H9 (cell line): Measurements from ENCODE around the gene GRHPR. TPM values are rescaled to one million over a fixed set of nuclear protein-coding genes. Genes with fewer than 3 reads are reported as not detected.

Source experiments
- DNase-seq: peaks from one replicate; pipeline ENCODE4 v3.0.0-alpha.2; 2017
- H2AFZ ChIP-seq: one replicate; pipeline ENCODE4 v1.6.1; 2013; ENCODE audit warnings: mild to moderate bottlenecking, low read length, control low read depth, moderate library complexity
- H2AK5ac ChIP-seq: 2 replicates; pipeline ENCODE4 v1.6.1; 2013; ENCODE audit warnings: low read length, control low read depth, mixed read lengths; ENCODE audit not compliant: insufficient read length
- H2BK120ac ChIP-seq: one replicate; pipeline ENCODE4 v1.6.1; 2013; ENCODE audit warnings: low read depth, mild to moderate bottlenecking, low read length, control low read depth, inconsistent platforms; ENCODE audit not compliant: poor library complexity, severe bottlenecking
- H2BK12ac ChIP-seq: 2 replicates; pipeline ENCODE4 v1.6.1; 2013; ENCODE audit warnings: low read length, control low read depth, mixed read lengths, low read depth; ENCODE audit not compliant: insufficient read length
- H2BK15ac ChIP-seq: 2 replicates; pipeline ENCODE4 v1.6.1; 2013; ENCODE audit warnings: low read depth, low read length, control low read depth
- H2BK20ac ChIP-seq: one replicate; pipeline ENCODE4 v1.6.1; 2013; ENCODE audit warnings: low read depth, mild to moderate bottlenecking, low read length, control low read depth, inconsistent platforms; ENCODE audit not compliant: poor library complexity, severe bottlenecking
- H2BK5ac ChIP-seq: 2 replicates; pipeline ENCODE4 v1.6.1; 2013; ENCODE audit warnings: low read length, control low read depth, mixed read lengths; ENCODE audit not compliant: insufficient read length
- H3K14ac ChIP-seq: 2 replicates; pipeline ENCODE4 v1.6.1; 2013; ENCODE audit warnings: low read length, control low read depth; ENCODE audit not compliant: insufficient read depth
- H3K18ac ChIP-seq: 2 replicates; pipeline ENCODE4 v1.6.1; 2013; ENCODE audit warnings: low read depth, mild to moderate bottlenecking, mixed read lengths, low read length, control low read depth; ENCODE audit not compliant: insufficient read length
- H3K23ac ChIP-seq: 2 replicates; pipeline ENCODE4 v1.6.1; 2013; ENCODE audit warnings: low read length, control low read depth, mixed read lengths, low read depth; ENCODE audit not compliant: insufficient read length
- H3K23me2 ChIP-seq: 2 replicates; pipeline ENCODE4 v1.6.1; 2013; ENCODE audit warnings: low read depth, mild to moderate bottlenecking, mixed read lengths, low read length, control low read depth; ENCODE audit not compliant: insufficient read length, poor library complexity, severe bottlenecking
- H3K27ac ChIP-seq: 2 replicates; pipeline ENCODE4 v1.5.1; 2013; ENCODE audit warnings: low read length, control low read depth, mixed read lengths, low read depth; ENCODE audit not compliant: insufficient read length
- H3K27me3 ChIP-seq: 2 replicates; pipeline ENCODE4 v1.6.1; 2013; ENCODE audit warnings: low read length, control low read depth, inconsistent platforms; ENCODE audit not compliant: insufficient read depth
- H3K4ac ChIP-seq: 2 replicates; pipeline ENCODE4 v1.6.1; 2013; ENCODE audit warnings: low read depth, mild to moderate bottlenecking, control low read depth, inconsistent platforms, low read length, moderate library complexity
- H3K4me1 ChIP-seq: 2 replicates; pipeline ENCODE4 v1.6.1; 2013; ENCODE audit warnings: low read length, control low read depth, inconsistent platforms; ENCODE audit not compliant: insufficient read depth
- H3K4me2 ChIP-seq: 2 replicates; pipeline ENCODE4 v1.6.1; 2013; ENCODE audit warnings: low read length, control low read depth, mixed read lengths; ENCODE audit not compliant: insufficient read length, insufficient read depth
- H3K56ac ChIP-seq: 2 replicates; pipeline ENCODE4 v1.6.1; 2013; ENCODE audit warnings: low read depth, mild to moderate bottlenecking, mixed read lengths, low read length, control low read depth; ENCODE audit not compliant: insufficient read length
- H3K79me1 ChIP-seq: 2 replicates; pipeline ENCODE4 v1.6.1; 2013; ENCODE audit warnings: low read depth, mild to moderate bottlenecking, moderate library complexity, low read length, control low read depth, inconsistent platforms; ENCODE audit not compliant: insufficient read depth, poor library complexity, severe bottlenecking
- H3K79me2 ChIP-seq: 2 replicates; pipeline ENCODE4 v1.6.1; 2013; ENCODE audit warnings: low read length, control low read depth, inconsistent platforms; ENCODE audit not compliant: insufficient read depth
- H3K9ac ChIP-seq: 2 replicates; pipeline ENCODE4 v1.6.1; 2013; ENCODE audit warnings: low read length, control low read depth, mixed read lengths; ENCODE audit not compliant: insufficient read length; ENCODE audit errors: extremely low read depth
- H3K9me3 ChIP-seq: one replicate; pipeline ENCODE4 v1.6.1; 2013; ENCODE audit warnings: low read depth, low read length, inconsistent platforms; ENCODE audit not compliant: control insufficient read depth
- H3T11ph ChIP-seq: one replicate; pipeline ENCODE4 v1.6.1; 2013; ENCODE audit warnings: mild to moderate bottlenecking, low read length, control low read depth, inconsistent platforms
- H4K20me1 ChIP-seq: one replicate; pipeline ENCODE4 v1.6.1; 2013; ENCODE audit not compliant: control insufficient read depth, insufficient read length, insufficient read depth
- H4K5ac ChIP-seq: 2 replicates; pipeline ENCODE4 v1.6.1; 2013; ENCODE audit warnings: low read depth, mild to moderate bottlenecking, mixed read lengths, low read length, control low read depth; ENCODE audit not compliant: insufficient read length
- H4K8ac ChIP-seq: replicated peaks from 2 replicates; pipeline ENCODE4 v1.6.1; 2013; ENCODE audit warnings: low read length, control low read depth, mixed read lengths, low read depth; ENCODE audit not compliant: insufficient read length
- H4K91ac ChIP-seq: 2 replicates; pipeline ENCODE4 v1.6.1; 2013; ENCODE audit warnings: low read depth, mild to moderate bottlenecking, moderate library complexity, mixed read lengths, low read length, control low read depth; ENCODE audit not compliant: insufficient read length
- H3K27ac Mint-ChIP-seq, 3 experiments: 2 replicates in 2 of 3; 3 replicates in 1 of 3; pipeline ENCODE4 v1.8.0; 2020 to 2021; ENCODE audit warnings: mixed read lengths in 3 of 3, mild to moderate bottlenecking in 1 of 3, moderate library complexity in 1 of 3
- H3K27me3 Mint-ChIP-seq: 2 replicates; pipeline ENCODE4 v1.8.0; 2021; ENCODE audit warnings: low read depth, mild to moderate bottlenecking, moderate library complexity, mixed read lengths
- H3K36me3 Mint-ChIP-seq, 3 experiments: 2 replicates in 2 of 3; 3 replicates in 1 of 3; pipeline ENCODE4 v1.8.0; 2020 to 2021; ENCODE audit warnings: low read depth in 3 of 3, mixed read lengths in 3 of 3; ENCODE audit not compliant: insufficient read depth in 1 of 3
- H3K4me1 Mint-ChIP-seq, 2 experiments: 2 replicates each; pipeline ENCODE4 v1.8.0; 2020; ENCODE audit warnings: mixed read lengths in 2 of 2
- H3K4me3 Mint-ChIP-seq, 2 experiments: 2 replicates in 1 of 2; 3 replicates in 1 of 2; pipeline ENCODE4 v1.8.0; 2020 to 2021; ENCODE audit warnings: mild to moderate bottlenecking in 2 of 2, mixed read lengths in 2 of 2, moderate library complexity in 1 of 2
- H3K9me3 Mint-ChIP-seq, 2 experiments: 2 replicates in 1 of 2; 3 replicates in 1 of 2; pipeline ENCODE4 v1.8.0; 2020; ENCODE audit warnings: mild to moderate bottlenecking in 2 of 2, mixed read lengths in 2 of 2, moderate library complexity in 1 of 2
- WGBS: extraction: QIAGEN DNeasy Blood & Tissue Kit; methylation state at CpG from one replicate; pipeline ENCODE4 v1.1.7; 2013; ENCODE audit warnings: missing lambda C conversion rate, low lambda C conversion rate, mixed read lengths; ENCODE audit not compliant: insufficient read length; ENCODE audit errors: extremely low coverage; 5-methylcytosine and 5-hydroxymethylcytosine counted together
- total RNA-seq: library from RNA; stranded (reverse); gene quantifications from 2 replicates; pipeline ENCODE4 v1.2.1, GENCODE V29; 2021
- TF ChIP-seq, protein P1 (sequence below): fragments of 200-600 bp; sonication (generic); conservative IDR thresholded peaks from 3 replicates; pipeline ENCODE4 v1.8.0; 2021; ENCODE audit warnings: antibody characterized with exemption, mild to moderate bottlenecking

GRHPR gene
- total RNA-seq, 1 experiment from 2014 or later = 97.9 TPM

DNA sequence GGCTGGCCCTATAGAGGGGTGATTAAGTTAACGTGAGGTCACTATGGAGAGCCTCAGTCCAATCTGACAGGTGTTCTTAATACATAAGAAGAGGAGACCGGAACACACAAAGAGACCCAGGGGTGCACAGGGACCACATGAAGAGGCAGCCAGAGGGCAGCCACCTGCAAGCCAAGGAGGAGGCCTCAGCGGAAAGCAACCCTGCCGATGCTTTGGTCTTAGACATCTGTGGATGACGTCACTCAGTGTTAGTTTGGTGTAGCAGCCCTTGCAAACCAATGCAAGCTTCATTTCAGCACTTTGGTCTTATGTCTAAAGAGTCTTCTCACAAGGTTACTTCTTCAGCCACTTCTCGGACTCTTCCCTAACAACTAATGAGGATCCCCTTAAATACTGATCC is 47.6 kb upstream of the GRHPR start:
- H4K5ac ChIP-seq = no peak overlapping the region
- H4K91ac ChIP-seq = no peak overlapping the region
- no peaks in the 10 kb centered on the region; a peak in 1 of 5 replicates for H3K9me3 Mint-ChIP-seq
- H2BK12ac ChIP-seq = no peak overlapping the region
- H3K23me2 ChIP-seq = no peaks in the 10 kb centered on the region
- H3K4me1 ChIP-seq = no peaks in the 10 kb centered on the region; the same call in 1 of the 2 replicates
- no peak overlapping the region for H3K18ac ChIP-seq
- no peak overlapping the region for H3K56ac ChIP-seq
- H2BK5ac ChIP-seq = no peak overlapping the region
- no peak overlapping the region for H2BK15ac ChIP-seq
- H3K4me3 Mint-ChIP-seq = no peak overlapping the region
- H3K79me2 ChIP-seq = no peaks in the 10 kb centered on the region
- H3K9me3 ChIP-seq = no peaks in the 10 kb centered on the region
- H3K4me1 Mint-ChIP-seq = peaks cover 6 to 11% of the 10 kb centered on the region in 2 experiments
- H3K9ac ChIP-seq = no peak overlapping the region
- H3K27me3 Mint-ChIP-seq = peaks cover 2% of the 10 kb centered on the region
- H3K4me2 ChIP-seq = no peak overlapping the region
- H3K27ac Mint-ChIP-seq = no peak overlapping the region
- H2AFZ ChIP-seq = no peak overlapping the region
- no peak overlapping the region for H3K23ac ChIP-seq
- H4K8ac ChIP-seq = no peak overlapping the region
- H3K27ac ChIP-seq = no peak overlapping the region
- H3K27me3 ChIP-seq = no peaks in the 10 kb centered on the region
- no CpG with 5 or more reads among the region's 6 CpGs for WGBS
- H2BK20ac ChIP-seq = no peak overlapping the region
- TF ChIP-seq, protein P1, sequence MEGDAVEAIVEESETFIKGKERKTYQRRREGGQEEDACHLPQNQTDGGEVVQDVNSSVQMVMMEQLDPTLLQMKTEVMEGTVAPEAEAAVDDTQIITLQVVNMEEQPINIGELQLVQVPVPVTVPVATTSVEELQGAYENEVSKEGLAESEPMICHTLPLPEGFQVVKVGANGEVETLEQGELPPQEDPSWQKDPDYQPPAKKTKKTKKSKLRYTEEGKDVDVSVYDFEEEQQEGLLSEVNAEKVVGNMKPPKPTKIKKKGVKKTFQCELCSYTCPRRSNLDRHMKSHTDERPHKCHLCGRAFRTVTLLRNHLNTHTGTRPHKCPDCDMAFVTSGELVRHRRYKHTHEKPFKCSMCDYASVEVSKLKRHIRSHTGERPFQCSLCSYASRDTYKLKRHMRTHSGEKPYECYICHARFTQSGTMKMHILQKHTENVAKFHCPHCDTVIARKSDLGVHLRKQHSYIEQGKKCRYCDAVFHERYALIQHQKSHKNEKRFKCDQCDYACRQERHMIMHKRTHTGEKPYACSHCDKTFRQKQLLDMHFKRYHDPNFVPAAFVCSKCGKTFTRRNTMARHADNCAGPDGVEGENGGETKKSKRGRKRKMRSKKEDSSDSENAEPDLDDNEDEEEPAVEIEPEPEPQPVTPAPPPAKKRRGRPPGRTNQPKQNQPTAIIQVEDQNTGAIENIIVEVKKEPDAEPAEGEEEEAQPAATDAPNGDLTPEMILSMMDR = no peak
- no peak overlapping the region for H2BK120ac ChIP-seq
- no peak overlapping the region for H3T11ph ChIP-seq
- H3K79me1 ChIP-seq = no peaks in the 10 kb centered on the region
- no peak overlapping the region for H3K4ac ChIP-seq
- no peak overlapping the region for H2AK5ac ChIP-seq
- DNase-seq = no peak
- H3K36me3 Mint-ChIP-seq = no peaks in the 10 kb centered on the region; a peak in 1 of 7 replicates
- H4K20me1 ChIP-seq = no peaks in the 10 kb centered on the region
- no peak overlapping the region for H3K14ac ChIP-seq
